MCF 10A (cell line): ENCODE measurements around the gene PSG2. TPM values are rescaled to one million over a fixed set of nuclear protein-coding genes. Genes with fewer than 3 reads are reported as not detected.
A peak's percentile ranks its signal among the peaks of the same experiment; 100 is the strongest.
"Not testable (repeated sequence)": the region's sequence is repeated elsewhere in the genome, so short reads cannot be mapped to it uniquely, and the experiment has no call there.

Source experiments
- BruUV-seq: library from RNA; stranded (reverse); fragments of 400-500 nt; replicated peaks from 2 replicates; lab custom pipeline; 2021; lab: Mats Ljungman, UMichigan
- CTCF ChIA-PET: fragments of 300-600 bp; sonication (Branson Sonifier 250); formaldehyde crosslinking; extraction: SDS; loops from one replicate; lab custom pipeline; 2021; ENCODE audit warnings: antibody characterized with exemption, inconsistent platforms; lab: Yijun Ruan, JAX
- POLR2A ChIA-PET: fragments of 300-600, 350-650 bp; sonication (Branson Sonifier 250); formaldehyde crosslinking; extraction: SDS; loops from one replicate; lab custom pipeline; 2020; ENCODE audit warnings: antibody characterized with exemption, inconsistent platforms; lab: Yijun Ruan, JAX
- DNase-seq: peaks from one replicate; pipeline ENCODE4 v3.0.0-alpha.2; 2018; ENCODE audit not compliant: unreplicated experiment
- H3K27ac Mint-ChIP-seq: one replicate; pipeline ENCODE4 v1.8.0; 2022; ENCODE audit warnings: mild to moderate bottlenecking, low read depth, mixed read lengths; ENCODE audit not compliant: unreplicated experiment
- H3K27me3 Mint-ChIP-seq: one replicate; pipeline ENCODE4 v1.8.0; 2022; ENCODE audit warnings: mixed read lengths; ENCODE audit not compliant: insufficient read depth, unreplicated experiment
- H3K36me3 Mint-ChIP-seq: one replicate; pipeline ENCODE4 v1.8.0; 2022; ENCODE audit warnings: mild to moderate bottlenecking, moderate library complexity, mixed read lengths; ENCODE audit not compliant: insufficient read depth, unreplicated experiment
- H3K4me1 Mint-ChIP-seq: one replicate; pipeline ENCODE4 v1.8.0; 2022; ENCODE audit warnings: mixed read lengths; ENCODE audit not compliant: insufficient read depth, unreplicated experiment
- H3K4me3 Mint-ChIP-seq: one replicate; pipeline ENCODE4 v1.8.0; 2022; ENCODE audit warnings: mild to moderate bottlenecking, moderate library complexity, mixed read lengths; ENCODE audit not compliant: unreplicated experiment
- H3K9me3 Mint-ChIP-seq: one replicate; pipeline ENCODE4 v1.8.0; 2022; ENCODE audit warnings: mixed read lengths; ENCODE audit not compliant: unreplicated experiment
- CTCF ChIP-seq: fragments of 200-600 bp; IDR thresholded peaks from one replicate; pipeline ENCODE4 v1.8.0; 2022; ENCODE audit warnings: antibody characterized with exemption, mild to moderate bottlenecking; ENCODE audit not compliant: unreplicated experiment
- intact Hi-C: fragments of 100-400 bp; cut with micrococcal nuclease; formaldehyde crosslinking; loops from 2 replicates; pipeline ENCODE4 v1.14.1; 2022
- total RNA-seq: library from RNA; stranded (reverse); gene quantifications from 2 replicates; pipeline ENCODE4 v1.2.3, GENCODE V29; 2022

PSG2 gene
- total RNA-seq, 1 experiment from 2014 or later, result not detected

GRCh38 chr19:43124360-43124759 lies 41.9 kb upstream of the PSG2 start:
- no peaks in the 10 kb centered on the region for H3K27me3 Mint-ChIP-seq
- ChIA-PET POLR2A (no interaction called here), CTCF (no interaction called here)
- H3K4me1 Mint-ChIP-seq, result peaks cover 36% of the 10 kb centered on the region
- intact Hi-C loops, result no loop called here
- TF ChIP-seq CTCF, result no peak
- no peaks in the 10 kb centered on the region for H3K9me3 Mint-ChIP-seq
- no peaks in the 10 kb centered on the region for H3K36me3 Mint-ChIP-seq
- no TSS peak for BruUV-seq
- peak; percentile 22 for DNase-seq
- H3K27ac Mint-ChIP-seq, result no peak overlapping the region
- no peak overlapping the region for H3K4me3 Mint-ChIP-seq

GRCh38 chr19:43120433-43121026 lies 38.0 kb upstream of the PSG2 start:
- BruUV-seq, H3K4me3 Mint-ChIP-seq, intact Hi-C loops, H3K36me3 Mint-ChIP-seq, H3K27me3 Mint-ChIP-seq, H3K9me3 Mint-ChIP-seq, H3K27ac Mint-ChIP-seq: not testable (repeated sequence)
- peak; percentile 55 for DNase-seq
- POLR2A ChIA-PET, result interaction anchor here (0.6 to 0.9 kb wide), 2 partner anchors 9 to 41 kb away, joined by 3 read pairs; no protein-coding TSS in a partner anchor
- CTCF ChIA-PET, result interaction anchor here (0.6 kb wide), 1 partner anchor 100 kb away, joined by 3 read pairs; no protein-coding TSS in a partner anchor
- H3K4me1 Mint-ChIP-seq, result peaks cover 21% of the 10 kb centered on the region

GRCh38 chr19:43119526-43119925 lies 37.0 kb upstream of the PSG2 start:
- H3K27ac Mint-ChIP-seq, result peak overlapping the region; percentile 9
- H3K27me3 Mint-ChIP-seq, H3K9me3 Mint-ChIP-seq: not testable (repeated sequence)

GRCh38 chr19:43116421-43116820 lies 33.9 kb upstream of the PSG2 start:
- DNase-seq, BruUV-seq, POLR2A ChIA-PET, H3K9me3 Mint-ChIP-seq, H3K4me3 Mint-ChIP-seq, intact Hi-C loops, H3K27me3 Mint-ChIP-seq, H3K27ac Mint-ChIP-seq, H3K36me3 Mint-ChIP-seq: not testable (repeated sequence)
- CTCF ChIA-PET, result interaction anchor here (1.0 kb wide), 1 partner anchor 91 kb away, joined by 4 read pairs; no protein-coding TSS in a partner anchor
- peaks cover 21% of the 10 kb centered on the region for H3K4me1 Mint-ChIP-seq

More at GRCh38 chr19:43119526-43119925, 37.0 kb upstream of the PSG2 start:
- intact Hi-C loops, H3K36me3 Mint-ChIP-seq, H3K4me3 Mint-ChIP-seq, DNase-seq, POLR2A ChIA-PET, CTCF ChIA-PET, BruUV-seq: not testable (repeated sequence)
- H3K4me1 Mint-ChIP-seq, result peaks cover 21% of the 10 kb centered on the region

- POLR2A ChIA-PET, BruUV-seq, H3K27me3 Mint-ChIP-seq, H3K27ac Mint-ChIP-seq, H3K9me3 Mint-ChIP-seq, DNase-seq, H3K4me3 Mint-ChIP-seq, intact Hi-C loops, H3K36me3 Mint-ChIP-seq: not testable (repeated sequence)
- H3K4me1 Mint-ChIP-seq, result peaks cover 18% of the 10 kb centered on the region
- CTCF ChIA-PET, result interaction anchor here (1.0 kb wide), 1 partner anchor 91 kb away, joined by 4 read pairs; no protein-coding TSS in a partner anchor
Observed at GRCh38 chr19:43115548-43115947, 33.0 kb upstream of the PSG2 start.

GRCh38 chr19:43115064-43115463 lies 32.6 kb upstream of the PSG2 start:
- H3K9me3 Mint-ChIP-seq, CTCF ChIA-PET, POLR2A ChIA-PET, DNase-seq, H3K27me3 Mint-ChIP-seq, H3K4me3 Mint-ChIP-seq, H3K27ac Mint-ChIP-seq, BruUV-seq, H3K36me3 Mint-ChIP-seq, intact Hi-C loops: not testable (repeated sequence)
- H3K4me1 Mint-ChIP-seq, result peaks cover 16% of the 10 kb centered on the region

GRCh38 chr19:43114626-43115025 lies 32.1 kb upstream of the PSG2 start:
- H3K9me3 Mint-ChIP-seq, POLR2A ChIA-PET, H3K4me3 Mint-ChIP-seq, DNase-seq, H3K36me3 Mint-ChIP-seq, H3K27me3 Mint-ChIP-seq, BruUV-seq, CTCF ChIA-PET, intact Hi-C loops, H3K27ac Mint-ChIP-seq: not testable (repeated sequence)
- peaks cover 15% of the 10 kb centered on the region for H3K4me1 Mint-ChIP-seq

GRCh38 chr19:43107401-43107800 lies 24.9 kb upstream of the PSG2 start:
- H3K27me3 Mint-ChIP-seq, DNase-seq, CTCF ChIA-PET, H3K9me3 Mint-ChIP-seq, H3K36me3 Mint-ChIP-seq, H3K27ac Mint-ChIP-seq, POLR2A ChIA-PET, H3K4me3 Mint-ChIP-seq, BruUV-seq: not testable (repeated sequence)
- intact Hi-C loops, result loop anchor here (5.0 to 10.0 kb wide), 2 partner anchors 165 to 317 kb away; no protein-coding TSS in a partner anchor
- H3K4me1 Mint-ChIP-seq, result peaks cover 12% of the 10 kb centered on the region
